Heart right ventricle (tissue), 16 donors: ENCODE results near the gene FRMD5. TPM values are rescaled to one million over a fixed set of nuclear protein-coding genes. Genes with fewer than 3 reads are reported as not detected.

Experiments used
- ATAC-seq, 8 donors: fragments of 200-7000 bp; cut with Tn5 transposase; one replicate each; pipeline ENCODE4 v1.9.1; 2020; ENCODE audit warnings: mild to moderate bottlenecking in 8 of 8, moderate library complexity in 8 of 8, moderate number of reproducible peaks in 1 of 8
- DNase-seq, 2 donors: peaks; one replicate each; pipeline ENCODE4 v3.0.0-alpha.2; 2020
- H3K27ac ChIP-seq, 10 donors: fragments of 200-600 bp; sonication (generic) in 2 of 10; one replicate each; pipeline versions ENCODE4 v1.5.0 to v1.8.0; 2020 to 2022; ENCODE audit warnings: mild to moderate bottlenecking in 3 of 10
- H3K27me3 ChIP-seq, 7 donors: fragments of 200-600 bp; one replicate each; pipeline ENCODE4 v1.8.0; 2021 to 2022; ENCODE audit warnings: mild to moderate bottlenecking in 2 of 7
- H3K36me3 ChIP-seq, 9 donors: fragments of 200-600 bp; sonication (generic) in 1 of 9; one replicate each; pipeline versions ENCODE4 v1.5.0 to v1.8.0; 2020 to 2022; ENCODE audit warnings: mild to moderate bottlenecking in 2 of 9
- H3K4me1 ChIP-seq, 9 donors: fragments of 200-600 bp; sonication (generic) in 1 of 9; one replicate each; pipeline versions ENCODE4 v1.5.0 to v1.8.0; 2020 to 2022; ENCODE audit warnings: mild to moderate bottlenecking in 4 of 9
- H3K4me3 ChIP-seq, 10 donors: fragments of 200-600 bp; sonication (generic) in 2 of 10; one replicate each; pipeline versions ENCODE4 v1.5.0 to v1.8.0; 2020 to 2022; ENCODE audit warnings: mild to moderate bottlenecking in 7 of 10, moderate library complexity in 2 of 10
- H3K9me3 ChIP-seq, 11 donors: fragments of 200-600 bp in 10 of 11; sonication (generic) in 2 of 11; one replicate each; pipeline versions ENCODE4 v1.5.0 to v1.8.0; 2013 to 2022; ENCODE audit warnings: mild to moderate bottlenecking in 2 of 11, control low read depth in 1 of 11, moderate library complexity in 1 of 11
- WGBS, 2 donors: extraction: QIAGEN DNeasy Blood & Tissue Kit; methylation state at CpG; one replicate each; pipeline ENCODE4 v1.1.7; 2013; ENCODE audit warnings: inconsistent platforms in 1 of 2; 5-methylcytosine and 5-hydroxymethylcytosine counted together
- intact Hi-C, 10 donors: fragments of 100-400 bp; cut with DNase I; formaldehyde crosslinking; loops; one replicate each; pipeline versions ENCODE4 v1.11.1 to v1.14.2; 2022
- polyA plus RNA-seq, 2 donors: library from polyadenylated mRNA; stranded (reverse); fragments of 200-250 nt; gene quantifications; one replicate each; pipeline ENCODE4 v1.2.3, GENCODE V29; 2013
- total RNA-seq, 10 donors: library from RNA; stranded (reverse); fragmentation: NEBNext Ultra II Directional in 3 of 10; extraction: Animal tissue kit (Norgen Biotek cat#: 25700) in 3 of 10; gene quantifications; one replicate each; pipeline versions ENCODE4 v1.2.1 to v1.2.4, GENCODE V29; 2021 to 2023
- TF ChIP-seq, protein P1 (sequence below), 9 donors: fragments of 200-600 bp; sonication (generic) in 2 of 9; IDR thresholded peaks; one replicate each; pipeline versions ENCODE4 v1.5.0 to v1.8.0; 2021 to 2022; ENCODE audit warnings: antibody characterized with exemption in 9 of 9, mild to moderate bottlenecking in 5 of 9, moderate library complexity in 1 of 9
- donor health status: Arrhythmogenic right ventricular cardiomyopathy.
- donor health status: ischemic (EF 13 %, LVEDD 7.1; RV severe dilation, severe dysfunction).
- donor health status: healthy with polysubstance abuse.
- donor health status: DM: no; HTN: yes; CAD: no.
- donor health status: DM: no; HTN: no; CAD: no.
- donor health status: ischemic (EF 25% LVEDD 6.9; RV normal size, moderate dysfunction).
- donor health status: ischemic (EF 25% LVEDD 5.7; RV mildly dilated, moderate dysfunction).
- donor health status: healthy.
- donor health status: DM: yes; HTN: yes; CAD: no.
- donor health status: Ischemic cardiomyopathy.
- donor health status: ischemic (EF 35%, LVEDD 5.7; RV mildly dilated, moderate dysfunction).
- donor health status: nonischemic (EF 11% LVEDD 7.7; RV severe dilation, severe dysfunction).
- donor health status: DM: yes; HTN: yes; CAD: no.
- donor health status: PGD.
- donor health status: ischemic (EF 29% LVEDD 5.4; RV normal size, mild dysfunction).
- donor health status: nonischemic (EF 23%, LVEDD 6.1; RV moderate dilation, normal function).

Gene FRMD5
- total and polyA plus RNA-seq, 12 donors: 7.2 to 86.3 (median 55.3) TPM

DNA sequence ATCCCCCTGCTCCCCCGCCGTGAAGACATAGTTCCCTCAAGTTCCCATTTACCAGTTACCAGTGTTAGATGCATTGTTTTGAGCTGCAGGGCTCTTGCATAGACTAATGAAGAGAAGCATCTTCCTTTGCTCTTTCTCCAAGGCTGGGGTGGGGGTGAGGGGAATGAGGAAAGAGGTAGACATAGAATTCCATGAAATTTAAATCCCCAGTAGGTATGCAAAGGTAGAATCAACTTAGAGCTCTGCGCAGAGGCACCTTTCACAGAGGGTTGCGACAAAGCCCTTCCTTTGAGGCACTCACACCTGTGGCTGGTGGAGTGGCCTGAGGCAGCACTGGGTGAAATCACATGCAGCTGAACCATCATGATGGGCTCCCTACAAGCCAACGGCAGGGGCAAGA, 266.9 kb downstream of the FRMD5 start:
- H3K27me3 ChIP-seq: no peaks in the 10 kb centered on the region
- intact Hi-C loops: loop anchor here in 1 of 10 donors (5.0 kb wide), 1 partner anchor 39 kb away; no protein-coding TSS in a partner anchor
- H3K9me3 ChIP-seq: no peaks in the 10 kb centered on the region
- H3K4me1 ChIP-seq: peaks cover 0 to 45% (median 3%) of the 10 kb centered on the region in 9 donors
- DNase-seq: no peak
- no peak overlapping the region for H3K4me3 ChIP-seq
- no peak overlapping the region for H3K27ac ChIP-seq
- no peak for ATAC-seq
- TF ChIP-seq, protein P1, sequence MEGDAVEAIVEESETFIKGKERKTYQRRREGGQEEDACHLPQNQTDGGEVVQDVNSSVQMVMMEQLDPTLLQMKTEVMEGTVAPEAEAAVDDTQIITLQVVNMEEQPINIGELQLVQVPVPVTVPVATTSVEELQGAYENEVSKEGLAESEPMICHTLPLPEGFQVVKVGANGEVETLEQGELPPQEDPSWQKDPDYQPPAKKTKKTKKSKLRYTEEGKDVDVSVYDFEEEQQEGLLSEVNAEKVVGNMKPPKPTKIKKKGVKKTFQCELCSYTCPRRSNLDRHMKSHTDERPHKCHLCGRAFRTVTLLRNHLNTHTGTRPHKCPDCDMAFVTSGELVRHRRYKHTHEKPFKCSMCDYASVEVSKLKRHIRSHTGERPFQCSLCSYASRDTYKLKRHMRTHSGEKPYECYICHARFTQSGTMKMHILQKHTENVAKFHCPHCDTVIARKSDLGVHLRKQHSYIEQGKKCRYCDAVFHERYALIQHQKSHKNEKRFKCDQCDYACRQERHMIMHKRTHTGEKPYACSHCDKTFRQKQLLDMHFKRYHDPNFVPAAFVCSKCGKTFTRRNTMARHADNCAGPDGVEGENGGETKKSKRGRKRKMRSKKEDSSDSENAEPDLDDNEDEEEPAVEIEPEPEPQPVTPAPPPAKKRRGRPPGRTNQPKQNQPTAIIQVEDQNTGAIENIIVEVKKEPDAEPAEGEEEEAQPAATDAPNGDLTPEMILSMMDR (IDR thresholded peaks at IDR 0.05): no peak
- WGBS, 2 donors: 72 to 84% methylated on average over 5 of the region's 5 CpGs
- H3K36me3 ChIP-seq: no peaks in the 10 kb centered on the region

DNA sequence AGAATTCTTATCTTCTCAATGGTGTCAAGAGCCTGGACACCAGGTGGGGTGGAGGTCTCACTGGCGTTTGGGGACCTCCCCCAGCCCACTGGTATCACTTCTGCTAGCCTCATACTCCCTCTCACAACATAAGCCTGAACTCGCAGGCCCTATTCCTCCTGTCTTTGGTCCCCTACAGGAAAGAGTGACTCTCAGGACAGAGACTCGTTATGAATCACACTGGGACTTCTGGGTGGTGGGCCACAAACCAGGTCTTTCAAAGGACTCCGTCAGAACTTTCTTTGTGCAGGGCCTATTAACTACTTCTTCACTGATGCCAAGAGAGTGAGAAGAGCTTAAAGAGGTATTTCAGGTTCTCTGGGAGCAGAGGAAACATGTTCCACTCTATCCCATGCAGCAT, 267.9 kb downstream of the FRMD5 start:
- no peaks in the 10 kb centered on the region for H3K27me3 ChIP-seq
- TF ChIP-seq, protein P1 (IDR thresholded peaks at IDR 0.05): no peak
- no peak overlapping the region for H3K4me3 ChIP-seq
- DNase-seq: no peak
- H3K27ac ChIP-seq: no peak overlapping the region
- no peaks in the 10 kb centered on the region for H3K36me3 ChIP-seq
- peaks cover 0 to 36% (median 0%) of the 10 kb centered on the region in 9 donors for H3K4me1 ChIP-seq
- WGBS, 2 donors: 70 to 72% methylated on average over 4 of the region's 4 CpGs
- intact Hi-C loops: loop anchor here in 1 of 10 donors (5.0 kb wide), 1 partner anchor 40 kb away; no protein-coding TSS in a partner anchor
- no peaks in the 10 kb centered on the region for H3K9me3 ChIP-seq
- no peak for ATAC-seq

DNA sequence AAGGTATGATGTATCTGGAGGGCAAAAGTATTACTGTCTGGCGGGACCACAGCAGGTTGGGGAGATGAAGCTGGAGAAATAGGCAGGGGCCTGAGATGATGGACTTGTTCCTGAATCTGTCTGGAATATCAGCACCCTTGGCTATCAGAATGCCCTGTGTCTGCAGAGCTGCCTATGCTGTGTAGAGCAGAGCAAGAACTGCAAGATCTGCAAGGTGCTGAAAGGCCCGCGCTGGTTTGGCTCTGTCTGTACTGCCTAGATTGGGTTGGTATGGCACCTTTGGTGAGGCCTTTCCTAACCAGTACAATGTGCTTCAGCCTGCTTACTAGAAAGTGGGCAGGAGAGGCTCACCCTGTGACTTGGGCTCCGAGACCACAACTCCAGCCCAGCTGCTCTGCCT, 271.5 kb downstream of the FRMD5 start:
- ATAC-seq (peak in 4 of 8 donors; percentile 43 to 58 (median 54)), DNase-seq (no peak)
- Histone ChIP-seq H3K27me3 (no peaks in the 10 kb centered on the region), H3K36me3 (no peaks in the 10 kb centered on the region), H3K27ac (no peak overlapping the region), H3K9me3 (no peaks in the 10 kb centered on the region), H3K4me1 (peaks cover 0 to 30% (median 6%) of the 10 kb centered on the region in 9 donors), H3K4me3 (no peak overlapping the region)
- TF ChIP-seq, protein P1 (IDR thresholded peaks at IDR 0.05): no peak
- intact Hi-C loops: no loop called here
- WGBS, 2 donors: 87 to 88% methylated on average over 4 of the region's 4 CpGs

DNA sequence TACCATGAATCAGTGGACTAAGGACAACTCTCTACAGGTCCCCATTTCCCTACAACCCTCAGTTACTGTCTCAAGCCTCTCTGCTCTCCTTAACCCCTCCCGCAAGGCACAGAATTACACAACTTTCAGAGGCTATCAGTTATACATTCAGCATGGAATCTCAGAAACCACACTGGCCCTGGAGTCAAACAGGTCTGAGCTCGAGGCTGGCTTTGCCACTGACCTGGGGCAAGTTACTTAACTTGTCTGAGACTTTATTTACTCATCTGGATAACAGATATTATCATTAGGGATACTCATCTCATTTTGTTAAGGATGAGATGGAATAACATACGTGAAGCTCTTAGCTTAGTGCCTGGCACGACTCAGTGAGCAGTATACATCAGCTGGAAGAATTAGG, 273.1 kb downstream of the FRMD5 start:
- no peaks in the 10 kb centered on the region for H3K27me3 ChIP-seq
- peaks cover 0 to 30% (median 6%) of the 10 kb centered on the region in 9 donors for H3K4me1 ChIP-seq
- ATAC-seq (no peak), DNase-seq (no peak)
- TF ChIP-seq, protein P1 (IDR thresholded peaks at IDR 0.05): no peak
- no peaks in the 10 kb centered on the region for H3K9me3 ChIP-seq
- H3K36me3 ChIP-seq: no peaks in the 10 kb centered on the region
- intact Hi-C loops: no loop called here
- H3K4me3 ChIP-seq: no peak overlapping the region
- no peak overlapping the region for H3K27ac ChIP-seq
- 86 to 93% methylated on average over 4 of the region's 4 CpGs for WGBS, 2 donors
